ENCODE measurements around the gene C12orf56. TPM values are rescaled to one million over a fixed set of nuclear protein-coding genes. Genes with fewer than 3 reads are reported as not detected.
A peak's percentile ranks its signal among the peaks of the same experiment; 100 is the strongest.

The C12orf56 gene
- total RNA-seq, 2 donors from 2014 or later = not detected

GRCh38 chr12:64273527-64274403 is 116.8 kb downstream of the C12orf56 start:
- no peak overlapping the region for H3K4me3 Mint-ChIP-seq
- H3K4me1 Mint-ChIP-seq (ENCODE audit: low read depth) = no peaks in the 10 kb centered on the region
- no peaks in the 10 kb centered on the region for H3K36me3 Mint-ChIP-seq (ENCODE audit: insufficient read depth in 2 of 2)
- no peaks in the 10 kb centered on the region for H3K27me3 Mint-ChIP-seq (ENCODE audit: low read depth)
- ATAC-seq (replicated peaks in 1 of 2) (peak in 1 of 2 donors; percentile 11), DNase-seq (no peak)
- peaks cover 0 to 2% of the 10 kb centered on the region in 2 donors for H3K9me3 Mint-ChIP-seq
- no peak overlapping the region for H3K27ac Mint-ChIP-seq

- DNase-seq = no peak
- no peak overlapping the region for H3K27ac Mint-ChIP-seq
- H3K9me3 Mint-ChIP-seq = no peaks in the 10 kb centered on the region
- no peak overlapping the region for H3K4me3 Mint-ChIP-seq
- H3K4me1 Mint-ChIP-seq (ENCODE audit: low read depth) = peaks cover 9% of the 10 kb centered on the region
- H3K27me3 Mint-ChIP-seq (ENCODE audit: low read depth) = no peaks in the 10 kb centered on the region
- H3K36me3 Mint-ChIP-seq (ENCODE audit: insufficient read depth in 2 of 2) = no peaks in the 10 kb centered on the region
- no peak for ATAC-seq (replicated peaks in 1 of 2)
These were observed 120.1 kb downstream of the C12orf56 start for GRCh38 chr12:64270411-64270810.

- peaks cover 9% of the 10 kb centered on the region for H3K4me1 Mint-ChIP-seq (ENCODE audit: low read depth)
These were observed 121.4 kb downstream of the C12orf56 start for GRCh38 chr12:64269161-64269560.

GRCh38 chr12:64268409-64268808 is 122.1 kb downstream of the C12orf56 start:
- Mint-ChIP-seq H3K36me3 (ENCODE audit: insufficient read depth in 2 of 2) (no peaks in the 10 kb centered on the region), H3K9me3 (no peaks in the 10 kb centered on the region), H3K4me1 (ENCODE audit: low read depth) (peaks cover 9% of the 10 kb centered on the region), H3K27me3 (ENCODE audit: low read depth) (no peaks in the 10 kb centered on the region), H3K27ac (no peak overlapping the region), H3K4me3 (no peak overlapping the region)
- ATAC-seq (replicated peaks in 1 of 2) = no peak
- no peak for DNase-seq

More at GRCh38 chr12:64269161-64269560, 121.4 kb downstream of the C12orf56 start:
- ATAC-seq (replicated peaks in 1 of 2) = no peak
- no peak overlapping the region for H3K27ac Mint-ChIP-seq
- no peaks in the 10 kb centered on the region for H3K27me3 Mint-ChIP-seq (ENCODE audit: low read depth)
- H3K9me3 Mint-ChIP-seq = no peaks in the 10 kb centered on the region
- no peak overlapping the region for H3K4me3 Mint-ChIP-seq
- DNase-seq = no peak
- no peaks in the 10 kb centered on the region for H3K36me3 Mint-ChIP-seq (ENCODE audit: insufficient read depth in 2 of 2)

- Mint-ChIP-seq H3K36me3 (ENCODE audit: insufficient read depth in 2 of 2) (no peaks in the 10 kb centered on the region), H3K4me1 (ENCODE audit: low read depth) (peaks cover 9% of the 10 kb centered on the region), H3K4me3 (no peak overlapping the region), H3K27me3 (ENCODE audit: low read depth) (no peaks in the 10 kb centered on the region), H3K9me3 (no peaks in the 10 kb centered on the region), H3K27ac (no peak overlapping the region)
- ATAC-seq (replicated peaks in 1 of 2) (peak in 1 of 2 donors; percentile 25), DNase-seq (no peak)
These were observed 124.7 kb downstream of the C12orf56 start for GRCh38 chr12:64265839-64266238.

- no peaks in the 10 kb centered on the region for H3K27me3 Mint-ChIP-seq (ENCODE audit: low read depth)
- H3K36me3 Mint-ChIP-seq (ENCODE audit: insufficient read depth in 2 of 2) = no peaks in the 10 kb centered on the region
- H3K4me3 Mint-ChIP-seq = no peak overlapping the region
- H3K9me3 Mint-ChIP-seq = no peaks in the 10 kb centered on the region
- no peak for ATAC-seq (replicated peaks in 1 of 2)
- peaks cover 9% of the 10 kb centered on the region for H3K4me1 Mint-ChIP-seq (ENCODE audit: low read depth)
- no peak overlapping the region for H3K27ac Mint-ChIP-seq
- no peak for DNase-seq
These were observed 128.7 kb downstream of the C12orf56 start for GRCh38 chr12:64261813-64262212.

GRCh38 chr12:64258576-64258975 is 132.0 kb downstream of the C12orf56 start:
- H3K36me3 Mint-ChIP-seq (ENCODE audit: insufficient read depth in 2 of 2) = no peaks in the 10 kb centered on the region
- ATAC-seq (replicated peaks in 1 of 2) (no peak), DNase-seq (no peak)
- H3K9me3 Mint-ChIP-seq = no peaks in the 10 kb centered on the region
- H3K27me3 Mint-ChIP-seq (ENCODE audit: low read depth) = no peaks in the 10 kb centered on the region
- H3K4me3 Mint-ChIP-seq = no peak overlapping the region
- H3K27ac Mint-ChIP-seq = no peak overlapping the region
- no peaks in the 10 kb centered on the region for H3K4me1 Mint-ChIP-seq (ENCODE audit: low read depth)

GRCh38 chr12:64256166-64256800 is 134.3 kb downstream of the C12orf56 start:
- Mint-ChIP-seq H3K4me1 (ENCODE audit: low read depth) (peaks cover 6% of the 10 kb centered on the region), H3K36me3 (ENCODE audit: insufficient read depth in 2 of 2) (no peaks in the 10 kb centered on the region), H3K27me3 (ENCODE audit: low read depth) (no peaks in the 10 kb centered on the region), H3K27ac (no peak overlapping the region), H3K4me3 (no peak overlapping the region), H3K9me3 (no peaks in the 10 kb centered on the region)
- peak in 1 of 2 donors; percentile 5 for DNase-seq
- ATAC-seq (replicated peaks in 1 of 2) = no peak

GRCh38 chr12:64255249-64255648 is 135.3 kb downstream of the C12orf56 start:
- no peaks in the 10 kb centered on the region for H3K36me3 Mint-ChIP-seq (ENCODE audit: insufficient read depth in 2 of 2)
- ATAC-seq (replicated peaks in 1 of 2) = no peak
- no peaks in the 10 kb centered on the region for H3K27me3 Mint-ChIP-seq (ENCODE audit: low read depth)
- H3K27ac Mint-ChIP-seq = no peak overlapping the region
- peaks cover 6% of the 10 kb centered on the region for H3K4me1 Mint-ChIP-seq (ENCODE audit: low read depth)
- no peak overlapping the region for H3K4me3 Mint-ChIP-seq
- no peak for DNase-seq
- no peaks in the 10 kb centered on the region for H3K9me3 Mint-ChIP-seq

GRCh38 chr12:64253356-64253755 is 137.2 kb downstream of the C12orf56 start:
- ATAC-seq (replicated peaks in 1 of 2) = no peak

GRCh38 chr12:64252681-64253080 is 137.9 kb downstream of the C12orf56 start:
- Mint-ChIP-seq H3K27ac (no peak overlapping the region), H3K36me3 (ENCODE audit: insufficient read depth in 2 of 2) (no peaks in the 10 kb centered on the region), H3K27me3 (ENCODE audit: low read depth) (no peaks in the 10 kb centered on the region), H3K4me1 (ENCODE audit: low read depth) (peaks cover 6% of the 10 kb centered on the region), H3K4me3 (no peak overlapping the region), H3K9me3 (no peaks in the 10 kb centered on the region)
- DNase-seq (no peak), ATAC-seq (replicated peaks in 1 of 2) (no peak)

More at GRCh38 chr12:64253356-64253755, 137.2 kb downstream of the C12orf56 start:
- Mint-ChIP-seq H3K27ac (no peak overlapping the region), H3K4me3 (no peak overlapping the region), H3K27me3 (ENCODE audit: low read depth) (no peaks in the 10 kb centered on the region), H3K4me1 (ENCODE audit: low read depth) (peaks cover 6% of the 10 kb centered on the region), H3K36me3 (ENCODE audit: insufficient read depth in 2 of 2) (no peaks in the 10 kb centered on the region), H3K9me3 (no peaks in the 10 kb centered on the region)
- DNase-seq = no peak

GRCh38 chr12:64243809-64244208 is 146.7 kb downstream of the C12orf56 start:
- Mint-ChIP-seq H3K4me1 (ENCODE audit: low read depth) (no peaks in the 10 kb centered on the region), H3K36me3 (ENCODE audit: insufficient read depth in 2 of 2) (no peaks in the 10 kb centered on the region), H3K9me3 (no peaks in the 10 kb centered on the region), H3K27me3 (ENCODE audit: low read depth) (peaks cover 6% of the 10 kb centered on the region), H3K4me3 (no peak overlapping the region), H3K27ac (no peak overlapping the region)
- ATAC-seq (replicated peaks in 1 of 2) = no peak
- DNase-seq = no peak

- Mint-ChIP-seq H3K36me3 (ENCODE audit: insufficient read depth in 2 of 2) (no peaks in the 10 kb centered on the region), H3K9me3 (no peaks in the 10 kb centered on the region), H3K27ac (no peak overlapping the region), H3K4me3 (no peak overlapping the region), H3K27me3 (ENCODE audit: low read depth) (peaks cover 6% of the 10 kb centered on the region), H3K4me1 (ENCODE audit: low read depth) (no peaks in the 10 kb centered on the region)
- DNase-seq (no peak), ATAC-seq (replicated peaks in 1 of 2) (no peak)
These were observed 149.8 kb downstream of the C12orf56 start for GRCh38 chr12:64240781-64241180.

Measured in activated T-cell treated with anti-CD3 and anti-CD28 coated beads, Interleukin-2, amount 50 U/mL, for 72 hours (primary cell).